ENCODE results near the gene DELE1. TPM values are rescaled to one million over a fixed set of nuclear protein-coding genes. Genes with fewer than 3 reads are reported as not detected.

The DELE1 gene
- total RNA-seq, 1 experiment from 2014 or later: 67.6 TPM

DNA sequence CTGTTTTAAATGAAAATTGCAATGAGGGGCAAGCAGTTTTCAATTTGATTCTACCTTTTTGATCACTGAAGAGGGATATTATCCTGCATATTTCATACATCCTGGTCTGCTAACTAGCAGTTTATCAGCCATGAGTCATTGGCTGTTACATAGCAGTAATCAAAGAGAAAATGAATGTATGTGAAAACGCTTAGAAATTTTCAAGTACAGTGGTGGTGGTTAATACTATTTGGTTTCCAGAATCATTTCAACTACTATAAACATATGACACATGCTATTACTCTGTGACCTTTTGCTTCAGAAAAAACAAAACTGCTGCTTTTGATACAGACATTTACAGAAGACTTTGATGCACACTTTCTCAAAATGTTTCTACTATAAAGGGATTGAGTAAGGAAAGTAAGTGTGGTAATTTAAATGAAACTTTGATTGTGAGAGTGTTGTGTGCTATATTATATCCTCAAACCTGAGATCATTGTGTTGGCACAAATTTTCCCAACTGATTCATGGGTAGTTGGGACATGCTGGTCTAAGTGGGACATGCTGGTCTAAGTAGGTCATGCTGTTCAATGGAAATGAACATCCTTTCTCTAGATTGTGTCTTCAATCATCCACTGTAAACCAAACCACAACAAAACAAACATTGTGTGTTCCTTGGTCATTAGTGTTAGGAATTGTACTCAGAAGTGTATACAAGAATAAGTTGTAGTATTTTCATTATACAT, 50.4 kb downstream of the DELE1 start:
- TF ChIP-seq, protein P1, sequence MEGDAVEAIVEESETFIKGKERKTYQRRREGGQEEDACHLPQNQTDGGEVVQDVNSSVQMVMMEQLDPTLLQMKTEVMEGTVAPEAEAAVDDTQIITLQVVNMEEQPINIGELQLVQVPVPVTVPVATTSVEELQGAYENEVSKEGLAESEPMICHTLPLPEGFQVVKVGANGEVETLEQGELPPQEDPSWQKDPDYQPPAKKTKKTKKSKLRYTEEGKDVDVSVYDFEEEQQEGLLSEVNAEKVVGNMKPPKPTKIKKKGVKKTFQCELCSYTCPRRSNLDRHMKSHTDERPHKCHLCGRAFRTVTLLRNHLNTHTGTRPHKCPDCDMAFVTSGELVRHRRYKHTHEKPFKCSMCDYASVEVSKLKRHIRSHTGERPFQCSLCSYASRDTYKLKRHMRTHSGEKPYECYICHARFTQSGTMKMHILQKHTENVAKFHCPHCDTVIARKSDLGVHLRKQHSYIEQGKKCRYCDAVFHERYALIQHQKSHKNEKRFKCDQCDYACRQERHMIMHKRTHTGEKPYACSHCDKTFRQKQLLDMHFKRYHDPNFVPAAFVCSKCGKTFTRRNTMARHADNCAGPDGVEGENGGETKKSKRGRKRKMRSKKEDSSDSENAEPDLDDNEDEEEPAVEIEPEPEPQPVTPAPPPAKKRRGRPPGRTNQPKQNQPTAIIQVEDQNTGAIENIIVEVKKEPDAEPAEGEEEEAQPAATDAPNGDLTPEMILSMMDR (IDR thresholded peaks at IDR 0.05; ENCODE audit: insufficient read depth in 1 of 2, low read depth in 1 of 2, low read length in 1 of 2, severe bottlenecking in 1 of 2, unreplicated experiment in 1 of 2): no peak
- Histone ChIP-seq H3K4me3 (ENCODE audit: low read depth, low read length) (no peak overlapping the region), H3K27me3 (replicated peaks; ENCODE audit: control insufficient read depth, insufficient read depth, low read length) (no peaks in the 10 kb centered on the region), H3K9me3 (no peaks in the 10 kb centered on the region), H3K36me3 (ENCODE audit: control insufficient read depth, insufficient read depth, low read length) (no peaks in the 10 kb centered on the region), H3K4me1 (peaks cover 12% of the 10 kb centered on the region)
- ChIA-PET CTCF (no interaction called here), POLR2A (no interaction called here)
- peaks cover 44% of the 10 kb centered on the region for H3K36me3 Mint-ChIP-seq (ENCODE audit: insufficient read depth, unreplicated experiment)
- BruUV-seq (replicated peaks): no TSS peak
- no peak for DNase-seq
- H3K4me1 Mint-ChIP-seq (ENCODE audit: low read depth, unreplicated experiment): no peaks in the 10 kb centered on the region
- H3K9me3 Mint-ChIP-seq (ENCODE audit: unreplicated experiment): no peaks in the 10 kb centered on the region
- H3K27ac Mint-ChIP-seq (ENCODE audit: unreplicated experiment): no peak overlapping the region
- H3K4me3 Mint-ChIP-seq (ENCODE audit: unreplicated experiment): no peak overlapping the region
- intact Hi-C loops (cut with micrococcal nuclease; ENCODE audit: unreplicated experiment): no loop called here
- H3K27me3 Mint-ChIP-seq (ENCODE audit: insufficient read depth, unreplicated experiment): no peaks in the 10 kb centered on the region

DNA sequence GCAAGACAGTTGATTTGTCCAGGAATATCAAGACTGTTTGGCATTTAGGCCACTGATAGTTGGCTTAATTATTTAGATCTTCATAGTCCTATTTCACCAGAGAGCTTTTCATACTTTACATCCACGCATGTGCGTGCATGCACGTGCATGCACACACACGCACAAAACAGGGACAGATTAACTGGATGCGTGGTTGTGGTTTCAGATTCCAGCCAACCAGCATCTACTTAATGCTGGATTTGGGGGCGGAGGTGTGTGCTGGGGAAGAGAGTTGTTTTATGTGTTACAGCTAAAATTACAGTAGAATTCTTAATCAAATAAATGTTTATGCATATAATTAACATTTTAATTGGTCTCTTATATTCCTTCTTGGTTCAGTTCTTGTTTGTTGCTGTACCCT, 52.5 kb downstream of the DELE1 start:
- H3K36me3 Mint-ChIP-seq (ENCODE audit: insufficient read depth, unreplicated experiment): peaks cover 51% of the 10 kb centered on the region

DNA sequence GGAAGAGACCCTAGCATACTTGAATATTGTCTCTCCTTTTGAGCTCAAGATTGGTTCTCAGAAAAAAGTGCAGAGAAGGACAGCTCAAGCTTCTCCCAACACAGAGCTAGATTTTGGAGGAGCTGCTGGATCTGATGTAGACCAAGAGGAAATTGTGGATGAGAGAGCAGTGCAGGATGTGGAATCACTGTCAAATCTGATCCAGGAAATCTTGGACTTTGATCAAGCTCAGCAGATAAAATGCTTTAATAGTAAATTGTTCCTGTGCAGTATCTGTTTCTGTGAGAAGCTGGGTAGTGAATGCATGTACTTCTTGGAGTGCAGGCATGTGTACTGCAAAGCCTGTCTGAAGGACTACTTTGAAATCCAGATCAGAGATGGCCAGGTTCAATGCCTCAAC, 54.7 kb downstream of the DELE1 start:
- H3K36me3 ChIP-seq (ENCODE audit: control insufficient read depth, insufficient read depth, low read length): no peaks in the 10 kb centered on the region; the same call in 1 of the 2 replicates
- no peaks in the 10 kb centered on the region for H3K4me1 ChIP-seq
- DNase-seq: no peak
- Mint-ChIP-seq H3K27me3 (ENCODE audit: insufficient read depth, unreplicated experiment) (no peaks in the 10 kb centered on the region), H3K4me1 (ENCODE audit: low read depth, unreplicated experiment) (no peaks in the 10 kb centered on the region), H3K36me3 (ENCODE audit: insufficient read depth, unreplicated experiment) (peaks cover 50% of the 10 kb centered on the region), H3K27ac (ENCODE audit: unreplicated experiment) (no peak overlapping the region), H3K9me3 (ENCODE audit: unreplicated experiment) (no peaks in the 10 kb centered on the region), H3K4me3 (ENCODE audit: unreplicated experiment) (no peak overlapping the region)
- TF ChIP-seq, protein P1 (IDR thresholded peaks at IDR 0.05; ENCODE audit: insufficient read depth in 1 of 2, low read depth in 1 of 2, low read length in 1 of 2, severe bottlenecking in 1 of 2, unreplicated experiment in 1 of 2): no peak
- ChIA-PET CTCF (interaction anchor here (0.7 kb wide), 1 partner anchor 23 kb away, joined by 3 read pairs; no protein-coding TSS in a partner anchor), POLR2A (no interaction called here)
- no peaks in the 10 kb centered on the region for H3K9me3 ChIP-seq
- BruUV-seq (replicated peaks): no TSS peak
- H3K4me3 ChIP-seq (ENCODE audit: low read depth, low read length): no peak overlapping the region
- intact Hi-C loops (cut with micrococcal nuclease; ENCODE audit: unreplicated experiment): no loop called here
- no peaks in the 10 kb centered on the region for H3K27me3 ChIP-seq (replicated peaks; ENCODE audit: control insufficient read depth, insufficient read depth, low read length)

More for the DNA sequence above, 52.5 kb downstream of the DELE1 start:
- Histone ChIP-seq H3K4me3 (ENCODE audit: low read depth, low read length) (no peak overlapping the region), H3K27me3 (replicated peaks; ENCODE audit: control insufficient read depth, insufficient read depth, low read length) (no peaks in the 10 kb centered on the region), H3K4me1 (no peaks in the 10 kb centered on the region), H3K36me3 (ENCODE audit: control insufficient read depth, insufficient read depth, low read length) (no peaks in the 10 kb centered on the region; the same call in 1 of the 2 replicates), H3K9me3 (no peaks in the 10 kb centered on the region)
- H3K9me3 Mint-ChIP-seq (ENCODE audit: unreplicated experiment): no peaks in the 10 kb centered on the region
- no peaks in the 10 kb centered on the region for H3K4me1 Mint-ChIP-seq (ENCODE audit: low read depth, unreplicated experiment)
- ChIA-PET CTCF (interaction anchor here (0.6 kb wide), 2 partner anchors 364 to 1169 kb away, joined by 3 to 5 read pairs; no protein-coding TSS in a partner anchor), POLR2A (interaction anchor here (0.6 kb wide), 1 partner anchor 295 kb away, joined by 4 read pairs; no protein-coding TSS in a partner anchor)
- H3K27ac Mint-ChIP-seq (ENCODE audit: unreplicated experiment): no peak overlapping the region
- H3K27me3 Mint-ChIP-seq (ENCODE audit: insufficient read depth, unreplicated experiment): no peaks in the 10 kb centered on the region
- BruUV-seq (replicated peaks): no TSS peak
- intact Hi-C loops (cut with micrococcal nuclease; ENCODE audit: unreplicated experiment): no loop called here
- TF ChIP-seq, protein P1 (IDR thresholded peaks at IDR 0.05; ENCODE audit: insufficient read depth in 1 of 2, low read depth in 1 of 2, low read length in 1 of 2, severe bottlenecking in 1 of 2, unreplicated experiment in 1 of 2): no peak
- no peak for DNase-seq
- H3K4me3 Mint-ChIP-seq (ENCODE audit: unreplicated experiment): no peak overlapping the region
